HG02759 (cell line): Measurements from ENCODE around the gene CHCHD6.

Experiments
- ATAC-seq: cut with Tn5 transposase; IDR thresholded peaks from one replicate; pipeline ENCODE4 v1.9.1; 2021; ENCODE audit warnings: mild to moderate bottlenecking, moderate library complexity; ENCODE audit not compliant: unreplicated experiment

CHCHD6 gene

GRCh38 chr3:126737527-126737926 is 33.5 kb downstream of the CHCHD6 start:
- no peak for ATAC-seq

- no peak for ATAC-seq
Observed at GRCh38 chr3:126742057-126742456, 38.0 kb downstream of the CHCHD6 start.

- ATAC-seq, result no peak
Observed at GRCh38 chr3:126743350-126743749, 39.3 kb downstream of the CHCHD6 start.

GRCh38 chr3:126743781-126744180 is 39.7 kb downstream of the CHCHD6 start:
- no peak for ATAC-seq

- no peak for ATAC-seq
Observed at GRCh38 chr3:126745760-126746394, 41.8 kb downstream of the CHCHD6 start.

- no peak for ATAC-seq
Observed at GRCh38 chr3:126746395-126747177, 42.5 kb downstream of the CHCHD6 start.

- no peak for ATAC-seq
Observed at GRCh38 chr3:126747768-126748167, 43.7 kb downstream of the CHCHD6 start.

GRCh38 chr3:126748701-126749546 is 44.9 kb downstream of the CHCHD6 start:
- ATAC-seq, result no peak

GRCh38 chr3:126749547-126749875 is 45.5 kb downstream of the CHCHD6 start:
- ATAC-seq, result no peak

- ATAC-seq, result no peak
Observed at GRCh38 chr3:126749931-126750755, 46.1 kb downstream of the CHCHD6 start.

- ATAC-seq, result no peak
Observed at GRCh38 chr3:126750756-126751121, 46.7 kb downstream of the CHCHD6 start.

GRCh38 chr3:126751611-126752302 is 47.7 kb downstream of the CHCHD6 start:
- ATAC-seq, result no peak

GRCh38 chr3:126752303-126753190 is 48.5 kb downstream of the CHCHD6 start:
- ATAC-seq, result peak; percentile 71

- no peak for ATAC-seq
Observed at GRCh38 chr3:126753191-126754160, 49.4 kb downstream of the CHCHD6 start.

- ATAC-seq, result no peak
Observed at GRCh38 chr3:126755866-126756265, 51.8 kb downstream of the CHCHD6 start.

GRCh38 chr3:126758026-126758425 is 54.0 kb downstream of the CHCHD6 start:
- no peak for ATAC-seq

GRCh38 chr3:126758882-126759281 is 54.8 kb downstream of the CHCHD6 start:
- no peak for ATAC-seq

- no peak for ATAC-seq
Observed at GRCh38 chr3:126760541-126760940, 56.5 kb downstream of the CHCHD6 start.
